Skeletal muscle satellite cell (primary cell): Measurements from ENCODE around the gene RBP3.

Experiments
- H3K27me3 ChIP-seq: 2 replicates; pipeline ENCODE4 v1.7.0; 2013; ENCODE audit warnings: low read length; ENCODE audit not compliant: control insufficient read depth, insufficient read depth
- H3K36me3 ChIP-seq: 2 replicates; pipeline ENCODE4 v1.7.0; 2013; ENCODE audit warnings: mild to moderate bottlenecking, control low read depth, low read length; ENCODE audit not compliant: insufficient read depth
- H3K4me1 ChIP-seq: 2 replicates; pipeline ENCODE4 v1.7.0; 2013; ENCODE audit warnings: low read length; ENCODE audit not compliant: control insufficient read depth, insufficient read depth
- H3K4me2 ChIP-seq: 2 replicates; pipeline ENCODE4 v1.7.0; 2013; ENCODE audit warnings: mild to moderate bottlenecking, low read length
- H3K4me3 ChIP-seq: 2 replicates; pipeline ENCODE4 v1.7.0; 2013; ENCODE audit warnings: low read length
- H3K9ac ChIP-seq: 2 replicates; pipeline ENCODE4 v1.7.0; 2013; ENCODE audit warnings: mild to moderate bottlenecking, low read depth, low read length, moderate library complexity
- H3K9me3 ChIP-seq: replicated peaks from 2 replicates; pipeline ENCODE4 v1.7.0; 2013; ENCODE audit warnings: mild to moderate bottlenecking, control low read depth, low read length

RBP3 gene

DNA sequence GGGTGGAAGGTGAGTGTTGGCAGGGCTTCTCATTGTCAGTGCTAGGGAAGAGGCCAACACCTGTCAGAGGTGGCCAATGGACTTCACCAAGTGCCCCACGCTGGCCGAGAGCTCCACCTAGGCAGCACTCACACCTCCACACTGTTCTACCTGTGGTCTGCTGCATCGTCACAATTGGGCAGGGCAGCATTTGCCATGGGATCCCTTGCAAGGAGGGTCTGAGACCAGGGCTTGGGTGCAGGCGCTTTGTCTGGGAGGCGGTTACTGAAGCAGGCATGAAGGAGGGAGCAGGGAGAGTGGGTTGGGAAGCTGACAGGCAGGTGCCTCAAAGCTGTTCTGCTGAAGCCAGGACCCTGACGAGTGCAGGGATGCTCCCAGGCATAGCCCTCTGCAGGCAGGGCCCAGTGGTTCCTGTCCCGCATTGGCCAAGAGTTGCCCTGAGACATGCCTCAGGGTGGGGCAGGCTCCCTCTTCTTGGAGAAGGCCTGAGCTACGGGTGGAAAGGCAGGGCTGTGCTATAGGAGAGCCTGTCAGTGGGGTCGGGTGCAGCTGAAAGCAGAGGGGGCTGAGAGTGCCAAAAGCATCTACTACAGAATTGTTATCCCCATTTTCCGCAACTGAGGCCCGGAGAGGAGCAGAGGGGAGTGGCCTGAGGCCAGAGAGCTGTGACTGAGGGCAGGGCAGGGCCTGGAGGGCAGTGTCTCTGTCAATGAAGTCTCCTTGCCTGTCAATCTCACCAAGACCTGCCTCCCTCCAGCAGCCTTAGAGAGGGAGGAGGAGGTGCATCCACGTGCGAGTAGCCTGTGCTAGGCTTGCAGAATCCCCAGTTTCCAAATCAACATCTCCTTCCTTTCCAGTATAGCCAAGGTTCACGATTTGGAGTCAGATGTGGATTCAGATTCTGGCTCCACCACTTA lies 4.0 kb downstream of the RBP3 start:
- no peak overlapping the region for H3K9ac ChIP-seq
- H3K4me3 ChIP-seq = no peak overlapping the region
- no peaks in the 10 kb centered on the region for H3K4me1 ChIP-seq
- H3K27me3 ChIP-seq = peaks cover 23% of the 10 kb centered on the region
- no peak overlapping the region for H3K4me2 ChIP-seq
- H3K9me3 ChIP-seq = no peaks in the 10 kb centered on the region
- no peaks in the 10 kb centered on the region for H3K36me3 ChIP-seq

DNA sequence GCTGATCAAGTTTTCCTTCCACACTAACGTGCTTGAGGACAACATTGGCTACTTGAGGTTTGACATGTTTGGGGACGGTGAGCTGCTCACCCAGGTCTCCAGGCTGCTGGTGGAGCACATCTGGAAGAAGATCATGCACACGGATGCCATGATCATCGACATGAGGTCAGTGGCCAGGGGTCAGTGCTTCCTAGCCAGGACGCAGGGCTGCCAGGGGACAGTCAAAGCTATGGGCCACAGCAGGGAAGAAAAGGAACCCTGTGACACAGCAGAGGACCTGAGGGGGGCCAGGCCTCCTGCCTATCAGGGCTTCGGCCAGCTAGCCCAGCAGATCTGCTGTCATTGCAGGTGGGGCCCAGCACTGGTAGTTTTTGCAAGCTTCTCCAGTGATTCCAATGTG lies 5.2 kb downstream of the RBP3 start:
- Histone ChIP-seq H3K4me3 (no peak overlapping the region), H3K27me3 (peaks cover 22% of the 10 kb centered on the region), H3K4me2 (no peak overlapping the region), H3K9me3 (no peaks in the 10 kb centered on the region), H3K9ac (no peak overlapping the region), H3K36me3 (no peaks in the 10 kb centered on the region), H3K4me1 (no peaks in the 10 kb centered on the region)

DNA sequence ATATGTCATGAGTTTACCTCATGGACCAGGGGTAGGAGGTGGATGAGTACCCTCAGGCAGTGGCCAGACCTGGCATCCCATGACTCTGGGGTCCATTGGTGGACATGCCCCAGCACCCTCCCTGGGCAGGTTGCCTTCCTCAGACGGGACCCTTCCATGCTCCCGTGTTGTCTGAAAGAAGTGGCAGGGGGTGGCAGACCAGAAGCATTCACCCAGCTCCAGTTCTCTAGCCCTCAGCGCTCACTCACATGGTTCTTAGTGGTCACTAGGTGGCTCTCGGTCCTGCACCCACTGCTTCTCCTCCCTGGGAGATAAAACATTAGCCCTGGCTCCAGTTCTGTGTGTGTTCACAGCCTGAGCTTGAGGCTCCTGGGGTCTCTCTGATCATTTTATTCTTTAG lies 6.0 kb downstream of the RBP3 start:
- Histone ChIP-seq H3K36me3 (no peaks in the 10 kb centered on the region), H3K9me3 (no peaks in the 10 kb centered on the region), H3K27me3 (peaks cover 30% of the 10 kb centered on the region), H3K9ac (no peak overlapping the region), H3K4me2 (no peak overlapping the region), H3K4me1 (no peaks in the 10 kb centered on the region), H3K4me3 (no peak overlapping the region)

GRCh38 chr10:47354900-47355299 lies 6.7 kb downstream of the RBP3 start:
- Histone ChIP-seq H3K4me1 (no peaks in the 10 kb centered on the region), H3K4me3 (no peak overlapping the region), H3K27me3 (peaks cover 36% of the 10 kb centered on the region), H3K9me3 (no peaks in the 10 kb centered on the region), H3K9ac (no peak overlapping the region), H3K36me3 (no peaks in the 10 kb centered on the region), H3K4me2 (no peak overlapping the region)

DNA sequence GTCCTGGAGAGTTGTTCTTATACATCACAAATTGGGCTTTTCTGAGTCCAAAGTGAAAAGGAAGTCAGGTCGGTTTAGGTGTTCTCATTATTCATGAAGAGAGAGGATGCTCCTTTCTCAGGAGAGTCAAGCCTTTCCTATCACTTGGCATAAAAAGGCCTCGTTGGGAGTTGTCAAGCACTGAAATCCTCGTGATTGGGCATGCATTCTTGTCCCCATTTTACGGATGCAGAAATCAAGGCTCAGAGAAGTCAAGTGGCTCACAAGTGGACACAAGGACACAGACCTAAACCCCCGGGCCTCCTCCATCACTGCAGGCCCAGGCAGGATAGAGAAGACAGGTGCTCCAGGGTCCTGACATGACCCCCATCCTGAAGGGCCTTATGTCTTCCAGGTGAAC lies 8.5 kb downstream of the RBP3 start:
- H3K36me3 ChIP-seq = no peaks in the 10 kb centered on the region
- H3K9ac ChIP-seq = no peak overlapping the region
- no peak overlapping the region for H3K4me3 ChIP-seq
- H3K4me2 ChIP-seq = no peak overlapping the region
- peaks cover 36% of the 10 kb centered on the region for H3K27me3 ChIP-seq
- no peaks in the 10 kb centered on the region for H3K9me3 ChIP-seq
- H3K4me1 ChIP-seq = no peaks in the 10 kb centered on the region

GRCh38 chr10:47357131-47357582 lies 9.0 kb downstream of the RBP3 start:
- Histone ChIP-seq H3K9ac (no peak overlapping the region), H3K4me1 (no peaks in the 10 kb centered on the region), H3K4me3 (no peak overlapping the region), H3K27me3 (peaks cover 39% of the 10 kb centered on the region), H3K9me3 (no peaks in the 10 kb centered on the region), H3K36me3 (no peaks in the 10 kb centered on the region), H3K4me2 (no peak overlapping the region)

GRCh38 chr10:47357911-47358310 lies 9.7 kb downstream of the RBP3 start:
- no peak overlapping the region for H3K4me3 ChIP-seq
- no peaks in the 10 kb centered on the region for H3K9me3 ChIP-seq
- no peak overlapping the region for H3K4me2 ChIP-seq
- no peak overlapping the region for H3K9ac ChIP-seq
- H3K36me3 ChIP-seq = no peaks in the 10 kb centered on the region
- H3K4me1 ChIP-seq = no peaks in the 10 kb centered on the region
- peaks cover 37% of the 10 kb centered on the region for H3K27me3 ChIP-seq

DNA sequence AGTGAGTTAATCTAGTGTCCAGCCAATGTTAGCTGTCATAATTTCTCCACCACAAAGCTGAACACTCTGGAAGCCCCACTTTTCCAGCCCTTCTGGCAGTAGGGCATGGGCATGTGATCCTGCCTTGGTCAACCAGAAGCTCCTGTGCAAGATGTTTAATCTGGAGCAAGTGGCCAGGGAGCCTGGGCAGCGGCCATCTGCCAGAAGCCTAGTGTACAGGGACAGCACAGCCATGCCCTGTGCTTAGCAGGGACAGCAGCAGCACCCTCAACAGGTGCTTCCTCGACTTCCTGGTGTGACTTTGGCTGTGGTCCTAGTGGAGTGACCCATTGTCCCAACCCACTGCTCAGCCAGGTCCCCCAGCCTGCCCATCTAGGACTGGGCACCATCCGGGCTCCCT lies 10.3 kb downstream of the RBP3 start:
- no peak overlapping the region for H3K4me3 ChIP-seq
- H3K9ac ChIP-seq = no peak overlapping the region
- H3K27me3 ChIP-seq = peaks cover 37% of the 10 kb centered on the region

GRCh38 chr10:47359101-47359500 lies 10.9 kb downstream of the RBP3 start:
- Histone ChIP-seq H3K4me1 (no peaks in the 10 kb centered on the region), H3K27me3 (peaks cover 43% of the 10 kb centered on the region), H3K9ac (no peak overlapping the region), H3K4me3 (no peak overlapping the region), H3K4me2 (no peak overlapping the region), H3K9me3 (no peaks in the 10 kb centered on the region), H3K36me3 (no peaks in the 10 kb centered on the region)

More for the DNA sequence above, 10.3 kb downstream of the RBP3 start:
- Histone ChIP-seq H3K4me2 (no peak overlapping the region), H3K9me3 (no peaks in the 10 kb centered on the region), H3K4me1 (no peaks in the 10 kb centered on the region), H3K36me3 (no peaks in the 10 kb centered on the region)

- Histone ChIP-seq H3K4me2 (no peak overlapping the region), H3K36me3 (no peaks in the 10 kb centered on the region), H3K9ac (no peak overlapping the region), H3K4me3 (no peak overlapping the region), H3K27me3 (peaks cover 50% of the 10 kb centered on the region), H3K9me3 (no peaks in the 10 kb centered on the region), H3K4me1 (no peaks in the 10 kb centered on the region)
Observed at GRCh38 chr10:47359626-47360418, 11.7 kb downstream of the RBP3 start.

DNA sequence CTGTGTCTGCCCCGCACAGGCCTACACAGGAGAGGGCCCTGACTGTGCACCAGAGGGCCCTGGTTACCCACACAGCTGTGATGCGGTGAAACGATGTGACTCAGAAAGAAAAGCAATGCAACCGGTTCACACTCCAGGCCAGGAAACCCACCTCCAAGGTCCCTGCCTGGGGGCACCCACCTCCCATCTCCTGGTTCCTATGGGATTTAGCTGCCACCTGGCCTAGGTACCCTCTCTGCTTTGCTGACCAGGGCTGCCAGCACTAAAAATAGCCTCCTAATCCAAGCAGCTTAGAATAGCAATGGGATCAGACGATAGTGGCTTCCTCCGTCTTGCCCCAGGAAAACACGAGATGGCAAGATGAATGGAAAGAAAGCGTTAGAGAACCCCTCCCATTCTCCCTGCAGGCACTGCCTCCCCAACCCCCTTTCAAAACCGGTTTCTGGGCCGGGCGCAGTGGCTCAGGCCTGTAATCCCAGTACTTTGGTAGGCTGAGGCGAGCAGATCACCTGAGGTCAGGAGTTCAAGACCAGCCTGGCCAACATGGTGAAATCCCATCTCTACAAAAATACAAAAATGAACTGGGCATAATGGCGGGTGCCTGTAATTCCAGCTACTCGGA lies 12.4 kb downstream of the RBP3 start:
- no peak overlapping the region for H3K4me2 ChIP-seq
- no peaks in the 10 kb centered on the region for H3K36me3 ChIP-seq
- no peak overlapping the region for H3K9ac ChIP-seq
- H3K27me3 ChIP-seq = peaks cover 57% of the 10 kb centered on the region
- no peaks in the 10 kb centered on the region for H3K9me3 ChIP-seq
- H3K4me1 ChIP-seq = no peaks in the 10 kb centered on the region
- no peak overlapping the region for H3K4me3 ChIP-seq
